OCI-LY3 (cell line): Measurements from ENCODE around the gene ADAMTS6.

ENCODE experiments used
- H2AFZ ChIP-seq: fragments of 200-600, 300-600 bp; shearing (Covaris generic); 2 replicates; pipeline ENCODE4 v1.6.0; 2014; ENCODE audit warnings: antibody characterized with exemption, low read depth, low read length
- H3K27ac ChIP-seq: fragments of 200-600, 300-600 bp; sonication (generic); 2 replicates; pipeline ENCODE4 v1.5.1; 2014; ENCODE audit warnings: mild to moderate bottlenecking, low read length, moderate library complexity, mixed read lengths
- H3K27me3 ChIP-seq: fragments of 200-600, 300-600 bp; sonication (generic); 2 replicates; pipeline ENCODE4 v1.6.1; 2014; ENCODE audit warnings: low read depth, low read length, mixed read lengths
- H3K36me3 ChIP-seq: fragments of 200-600, 300-600 bp; sonication (generic); replicated peaks from 2 replicates; pipeline ENCODE3; 2014; ENCODE audit warnings: low read depth, low read length, mixed read lengths
- H3K4me1 ChIP-seq: fragments of 300-600, 200-600 bp; sonication (generic); 2 replicates; pipeline ENCODE4 v1.6.1; 2014; ENCODE audit warnings: low read length, mixed read lengths
- H3K4me2 ChIP-seq: fragments of 200-600, 300-600 bp; sonication (generic); 2 replicates; pipeline ENCODE4 v1.6.1; 2014; ENCODE audit warnings: low read length, mixed read lengths
- H3K4me3 ChIP-seq: fragments of 300-600, 200-600 bp; sonication (generic); 2 replicates; pipeline ENCODE4 v1.5.1; 2014; ENCODE audit warnings: antibody characterized with exemption, mild to moderate bottlenecking, low read length, moderate library complexity
- H3K79me2 ChIP-seq: fragments of 300-600, 200-600 bp; shearing (Covaris generic); 2 replicates; pipeline ENCODE4 v1.6.1; 2014; ENCODE audit warnings: mild to moderate bottlenecking, low read length, mixed read lengths
- H3K9ac ChIP-seq: fragments of 300-600, 200-600 bp; shearing (Covaris generic); 2 replicates; pipeline ENCODE4 v1.6.0; 2014; ENCODE audit warnings: mild to moderate bottlenecking, low read length, moderate library complexity
- H3K9me3 ChIP-seq: fragments of 200-600, 300-600 bp; shearing (Covaris generic); 2 replicates; pipeline ENCODE4 v1.6.1; 2014; ENCODE audit warnings: low read length, mixed read lengths; ENCODE audit not compliant: insufficient read depth
- H4K20me1 ChIP-seq: fragments of 200-600, 300-600 bp; sonication (generic); 2 replicates; pipeline ENCODE4 v1.6.1; 2016; ENCODE audit warnings: low read length, mixed read lengths; ENCODE audit not compliant: insufficient read depth
- CTCF ChIP-seq: fragments of 200-600, 300-600 bp; sonication (generic); IDR thresholded peaks from 2 replicates; pipeline ENCODE4 v1.5.1; 2014; ENCODE audit warnings: antibody characterized with exemption, low read length, low read depth
- EZH2phosphoT487 ChIP-seq: fragments of 200-600 bp; shearing (Covaris generic); IDR thresholded peaks from 2 replicates; pipeline ENCODE4 v1.6.1; 2018; ENCODE audit warnings: antibody characterized with exemption, mixed run types, low read depth

The ADAMTS6 gene

GRCh38 chr5:65434122-65434521 is 47.6 kb downstream of the ADAMTS6 start:
- no peak overlapping the region for H3K27ac ChIP-seq
- H3K9ac ChIP-seq, result no peak overlapping the region
- H3K79me2 ChIP-seq, result no peaks in the 10 kb centered on the region
- TF ChIP-seq EZH2phosphoT487, result no peak
- no peak for TF ChIP-seq CTCF
- no peaks in the 10 kb centered on the region for H3K27me3 ChIP-seq
- no peak overlapping the region for H3K4me2 ChIP-seq
- no peak overlapping the region for H3K4me3 ChIP-seq
- H3K9me3 ChIP-seq, result no peaks in the 10 kb centered on the region
- H3K4me1 ChIP-seq, result no peaks in the 10 kb centered on the region
- no peak overlapping the region for H2AFZ ChIP-seq
- H3K36me3 ChIP-seq, result no peaks in the 10 kb centered on the region
- H4K20me1 ChIP-seq, result no peaks in the 10 kb centered on the region

GRCh38 chr5:65426656-65427055 is 55.1 kb downstream of the ADAMTS6 start:
- no peak overlapping the region for H3K4me2 ChIP-seq
- H3K36me3 ChIP-seq, result no peaks in the 10 kb centered on the region
- H2AFZ ChIP-seq, result no peak overlapping the region
- H4K20me1 ChIP-seq, result no peaks in the 10 kb centered on the region
- H3K4me3 ChIP-seq, result no peak overlapping the region
- no peaks in the 10 kb centered on the region for H3K9me3 ChIP-seq
- H3K27me3 ChIP-seq, result no peaks in the 10 kb centered on the region
- H3K4me1 ChIP-seq, result no peaks in the 10 kb centered on the region
- H3K27ac ChIP-seq, result no peak overlapping the region
- H3K9ac ChIP-seq, result no peak overlapping the region
- H3K79me2 ChIP-seq, result no peaks in the 10 kb centered on the region
- TF ChIP-seq CTCF (no peak), EZH2phosphoT487 (no peak)

- Histone ChIP-seq H3K4me1 (no peaks in the 10 kb centered on the region), H4K20me1 (no peaks in the 10 kb centered on the region), H3K27ac (no peak overlapping the region), H3K36me3 (no peaks in the 10 kb centered on the region), H3K9ac (no peak overlapping the region), H3K4me2 (no peak overlapping the region), H3K4me3 (no peak overlapping the region), H2AFZ (no peak overlapping the region), H3K9me3 (no peaks in the 10 kb centered on the region), H3K79me2 (no peaks in the 10 kb centered on the region), H3K27me3 (no peaks in the 10 kb centered on the region)
- no peak for TF ChIP-seq EZH2phosphoT487
- TF ChIP-seq CTCF, result no peak
Measured at GRCh38 chr5:65423623-65424022, 58.1 kb downstream of the ADAMTS6 start.

GRCh38 chr5:65418661-65419060 is 63.1 kb downstream of the ADAMTS6 start:
- H4K20me1 ChIP-seq, result no peaks in the 10 kb centered on the region
- H3K27me3 ChIP-seq, result no peaks in the 10 kb centered on the region
- H3K4me1 ChIP-seq, result no peaks in the 10 kb centered on the region
- no peak overlapping the region for H3K9ac ChIP-seq
- H2AFZ ChIP-seq, result no peak overlapping the region
- H3K79me2 ChIP-seq, result no peaks in the 10 kb centered on the region
- H3K4me2 ChIP-seq, result no peak overlapping the region
- H3K36me3 ChIP-seq, result no peaks in the 10 kb centered on the region
- H3K27ac ChIP-seq, result no peak overlapping the region
- H3K4me3 ChIP-seq, result no peak overlapping the region
- TF ChIP-seq EZH2phosphoT487, result no peak
- no peak for TF ChIP-seq CTCF
- no peaks in the 10 kb centered on the region for H3K9me3 ChIP-seq
